NCI-H1417 treated with DMSO at 0.1 percent for 48 hours (cell line): ENCODE data around the gene KCND2.
"Not testable (repeated sequence)": the region's sequence is repeated elsewhere in the genome, so short reads cannot be mapped to it uniquely, and the experiment has no call there.

Experiments
- DNase-seq: peaks from one replicate; lab custom pipeline; 2025; lab: John Stamatoyannopoulos, UW

Gene KCND2

DNA sequence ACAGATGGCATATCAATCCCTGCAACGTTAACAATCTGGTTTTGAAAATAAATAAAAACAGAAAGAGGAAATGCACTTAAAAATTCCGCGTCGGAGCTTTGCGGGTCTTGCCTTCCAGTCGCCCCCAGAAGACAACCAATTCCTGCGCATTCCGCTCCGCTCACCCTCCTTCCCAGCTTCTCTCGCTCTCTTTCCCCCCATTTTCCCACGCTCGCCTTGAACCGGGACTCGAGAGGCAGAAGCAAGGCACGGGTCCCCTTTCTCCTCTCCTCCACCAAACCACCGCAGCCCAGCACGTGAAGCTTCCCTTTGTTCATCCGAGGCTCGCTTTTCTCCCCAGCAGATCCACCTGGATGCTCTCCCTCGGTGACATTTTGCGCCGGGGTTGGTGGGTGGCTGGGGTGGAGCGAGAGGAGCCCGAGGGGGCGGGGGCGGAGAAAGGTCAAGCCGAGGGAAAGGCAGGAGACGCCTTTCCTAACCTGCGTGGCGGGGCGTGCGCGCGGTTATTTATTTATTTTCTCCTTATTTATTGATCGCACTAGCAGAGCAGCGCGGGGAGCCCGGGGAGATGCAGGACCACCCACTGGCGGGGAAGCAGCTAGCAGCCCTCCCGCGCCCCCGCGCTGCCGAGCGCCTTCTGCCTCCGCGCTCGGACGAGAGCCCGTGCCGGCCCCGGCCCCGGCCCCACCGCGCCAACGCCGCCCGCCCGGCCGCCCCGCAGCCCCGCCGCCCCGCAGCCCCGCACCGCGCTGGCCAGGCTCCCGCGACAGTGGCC, at the start of gene KCND2:
Gene KCND2 (plus strand): TSS at position 475 of the 775 bp plus-strand sequence.
- DNase-seq, result no peak

DNA sequence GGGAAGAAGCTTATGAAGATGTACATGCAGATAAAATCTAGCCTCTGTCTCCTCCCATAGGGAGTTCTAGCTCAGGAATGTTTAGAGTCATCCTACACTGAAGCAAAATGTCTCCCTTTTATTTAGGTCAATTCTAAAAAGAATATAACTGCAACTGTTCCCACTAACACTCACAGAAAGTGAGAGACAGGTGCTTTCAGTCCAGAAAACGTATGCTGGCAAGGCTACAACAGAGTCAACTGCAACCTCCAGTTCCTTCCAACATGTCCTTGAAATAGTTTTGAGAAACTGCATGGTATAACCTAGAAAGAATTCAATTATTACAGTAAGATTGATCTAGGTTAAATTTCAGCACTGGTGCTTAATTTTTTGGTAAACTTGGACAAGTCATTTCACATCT, 46.8 kb upstream of the KCND2 start:
- DNase-seq, result no peak

DNA sequence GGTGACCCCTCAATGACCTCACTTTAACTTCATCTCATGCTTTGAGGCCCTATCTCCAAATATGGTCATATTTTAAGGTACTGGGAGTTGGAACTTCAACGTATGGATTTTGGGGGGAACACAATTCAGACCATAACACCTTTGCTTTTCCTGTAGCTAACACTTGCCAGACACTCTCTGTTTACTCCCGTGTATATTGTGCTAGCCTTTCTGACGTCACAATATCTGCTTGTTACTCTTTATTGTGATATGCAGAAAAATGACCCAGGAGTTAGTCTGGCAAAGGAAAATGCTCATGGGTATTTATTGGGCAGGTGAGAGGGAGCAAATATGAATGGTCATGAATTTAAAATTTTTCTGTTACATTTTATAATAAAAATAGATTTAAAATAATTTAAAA, 45.7 kb upstream of the KCND2 start:
- no peak for DNase-seq

DNA sequence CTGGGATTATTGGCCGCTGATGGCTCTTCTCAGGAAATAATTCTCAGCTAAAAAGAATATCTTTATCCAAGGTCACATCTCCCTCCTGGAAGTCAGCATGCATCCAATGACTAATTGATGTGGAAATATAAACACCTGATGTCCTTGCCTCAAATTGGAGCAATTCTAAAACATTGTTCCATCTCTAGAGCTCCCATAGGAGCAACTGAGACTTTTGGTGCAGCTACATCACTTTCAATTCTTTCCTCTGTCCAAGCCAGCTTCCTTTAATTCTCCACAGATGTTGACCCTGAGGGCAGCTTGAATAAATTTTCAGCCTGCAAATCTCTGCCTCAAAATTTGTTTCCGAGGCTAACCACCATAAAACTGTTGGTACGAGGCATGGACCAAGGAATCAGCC, 43.9 kb upstream of the KCND2 start:
- no peak for DNase-seq

DNA sequence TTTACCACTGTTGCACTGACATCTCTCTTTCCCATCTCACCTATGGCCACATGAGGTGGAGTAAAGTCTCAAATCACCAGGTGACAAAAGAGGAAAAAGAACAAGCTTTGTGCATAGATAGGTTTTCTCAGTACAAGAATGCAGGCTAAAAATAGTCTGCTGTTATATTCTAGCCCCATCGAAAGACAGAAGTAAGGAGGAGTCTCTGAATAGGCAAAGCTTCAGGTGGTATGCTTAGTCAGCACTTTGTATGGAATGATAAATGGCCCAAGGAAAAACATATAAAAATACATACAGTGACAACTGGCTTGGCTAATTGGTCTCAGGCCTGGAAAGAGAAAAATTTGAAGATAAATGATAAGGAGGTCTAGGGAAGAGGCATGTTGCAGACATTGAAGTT, 39.6 kb upstream of the KCND2 start:
- DNase-seq, result no peak

DNA sequence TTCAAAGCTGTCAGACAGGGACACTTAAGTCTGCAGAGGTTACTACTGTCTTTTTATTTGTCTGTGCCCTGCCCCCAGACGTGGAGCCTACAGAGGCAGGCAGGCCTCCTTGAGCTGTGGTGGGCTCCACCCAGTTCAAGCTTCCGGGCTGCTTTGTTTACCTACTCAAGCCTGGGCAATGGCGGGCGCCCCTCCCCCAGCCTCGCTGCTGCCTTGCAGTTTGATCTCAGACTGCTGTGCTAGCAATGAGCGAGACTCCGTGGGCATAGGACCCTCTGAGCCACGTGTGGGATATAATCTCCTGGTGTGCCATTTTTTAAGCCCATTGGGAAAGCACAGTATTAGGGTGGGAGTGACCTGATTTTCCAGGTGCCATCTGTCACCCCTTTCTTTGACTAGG, 32.6 kb upstream of the KCND2 start:
- DNase-seq, result not testable (repeated sequence)

DNA sequence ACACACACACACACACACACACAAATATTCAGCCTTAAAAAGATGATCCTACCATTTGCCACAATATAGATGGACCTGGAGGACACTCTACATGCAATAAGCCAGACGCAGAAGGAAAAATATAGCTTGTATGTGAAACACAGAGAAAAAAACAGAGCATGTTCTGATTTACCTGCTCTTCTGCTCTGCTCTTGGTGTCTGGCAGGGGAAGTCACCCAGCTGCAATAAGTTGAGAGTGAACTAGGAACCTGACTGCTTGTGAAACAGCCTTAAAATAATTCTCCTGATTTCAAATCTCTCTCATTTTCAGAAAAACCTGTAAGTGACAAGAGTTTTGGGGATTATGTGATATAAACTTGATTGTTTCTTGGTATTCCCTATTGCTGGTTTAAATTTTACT, 31.0 kb upstream of the KCND2 start:
- DNase-seq, result no peak

DNA sequence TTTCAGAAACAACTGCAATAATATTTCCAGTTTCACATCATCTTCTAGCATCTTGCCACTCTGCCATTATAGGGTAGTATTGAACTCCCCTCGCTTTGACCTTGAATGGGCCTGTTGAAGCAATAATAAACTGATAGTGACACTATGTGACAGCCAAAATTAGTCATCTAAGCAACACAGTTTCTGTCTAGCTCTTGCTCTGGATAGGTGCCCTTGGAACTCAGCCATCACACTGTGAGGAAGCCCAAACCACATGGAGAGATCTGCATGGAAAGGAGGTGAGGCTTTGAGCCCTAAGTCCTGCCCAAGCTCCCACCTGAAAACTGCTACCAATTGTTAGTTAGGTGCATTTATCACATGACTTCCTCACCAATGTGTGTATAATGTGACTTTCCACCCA, 18.1 kb upstream of the KCND2 start:
- DNase-seq, result no peak

DNA sequence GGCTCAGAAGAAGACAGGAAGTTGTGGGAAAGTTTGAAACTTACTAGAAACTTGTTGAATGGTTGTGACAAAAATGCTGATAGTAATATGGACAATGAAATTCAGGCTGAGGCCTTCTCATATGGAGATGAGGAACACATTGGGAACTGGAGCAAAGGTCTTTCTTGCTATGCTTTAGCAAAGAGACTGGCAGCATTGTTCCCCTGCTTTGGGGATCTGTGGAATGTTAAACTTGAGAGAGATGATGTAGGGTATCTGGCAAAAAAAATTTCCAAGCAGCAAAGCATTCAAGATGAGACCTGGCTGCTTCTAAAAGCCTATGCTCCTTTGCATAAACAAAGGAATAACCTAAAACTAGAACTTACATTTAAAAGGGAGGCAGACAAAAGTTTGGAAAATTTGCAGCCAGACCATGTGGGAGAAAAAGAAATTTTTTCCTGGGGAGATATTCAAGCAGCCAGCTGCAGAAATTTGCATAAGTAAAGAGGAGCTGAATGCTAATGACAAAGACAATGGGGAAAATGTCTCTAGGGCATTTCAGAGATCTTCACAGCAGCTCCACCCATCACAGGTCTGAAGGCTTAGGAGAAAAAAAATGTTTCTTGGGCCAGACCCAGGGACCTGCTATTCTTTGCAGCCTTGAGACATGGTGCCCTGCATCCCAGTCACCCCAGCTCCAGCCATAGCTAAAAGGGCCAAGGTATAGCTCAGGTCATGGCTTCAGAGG, 16.5 kb upstream of the KCND2 start:
- no peak for DNase-seq

DNA sequence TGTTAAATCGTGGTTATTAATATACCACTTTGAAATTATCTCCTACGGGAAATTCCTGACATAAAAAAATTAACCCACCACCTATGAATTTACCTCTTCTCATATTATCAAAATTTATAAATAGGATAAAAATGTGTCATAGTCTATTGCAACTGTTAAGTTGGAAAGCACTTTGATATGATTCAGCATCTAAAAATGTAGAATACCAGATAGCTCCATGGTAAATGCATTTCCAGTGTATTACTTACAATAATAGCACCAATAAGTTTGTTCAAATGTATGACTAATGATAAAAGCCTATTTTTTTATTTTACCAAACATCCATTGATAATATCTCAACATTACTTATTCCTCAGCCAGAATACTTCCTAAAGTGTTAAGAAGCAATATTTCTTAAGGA, 13.6 kb upstream of the KCND2 start:
- no peak for DNase-seq

DNA sequence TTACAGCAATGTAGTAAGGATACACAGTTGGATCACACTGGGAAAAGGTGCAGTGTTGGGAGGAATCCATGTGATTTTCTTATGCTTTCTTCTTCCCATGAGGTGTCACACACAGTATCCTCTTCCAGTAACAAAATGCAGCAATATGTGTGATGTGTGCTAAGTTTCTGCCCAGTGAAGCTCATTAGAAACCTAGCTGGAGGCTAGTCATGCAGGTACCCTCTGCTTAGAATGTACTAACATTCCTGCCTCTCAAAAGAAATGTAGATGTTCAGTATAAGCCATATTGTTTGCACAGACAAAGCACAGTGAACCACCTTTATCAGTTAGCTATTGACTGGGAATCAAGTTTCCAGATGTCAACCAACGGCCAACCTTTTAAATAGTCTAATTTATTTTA, 12.9 kb upstream of the KCND2 start:
- no peak for DNase-seq

DNA sequence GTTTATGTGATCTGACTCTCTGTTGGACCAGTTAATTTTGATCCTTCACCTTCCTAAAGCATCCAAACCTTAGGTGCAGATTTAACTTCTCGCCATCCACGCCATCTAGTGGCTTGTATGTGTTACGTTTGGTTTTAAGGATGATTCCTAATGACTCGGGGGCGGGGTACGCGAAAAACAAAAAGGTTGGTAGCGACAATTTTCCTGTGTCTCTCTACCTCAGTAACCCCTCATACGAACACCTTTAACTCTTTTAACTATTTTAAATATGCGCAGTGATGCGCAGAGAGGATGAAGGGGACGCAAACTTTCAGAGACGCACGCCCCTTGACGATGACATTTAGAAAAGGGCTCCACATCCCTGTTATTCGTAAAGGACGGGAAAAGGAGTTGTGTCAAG, 714 bp upstream of the KCND2 start:
- DNase-seq, result peak; percentile 58

DNA sequence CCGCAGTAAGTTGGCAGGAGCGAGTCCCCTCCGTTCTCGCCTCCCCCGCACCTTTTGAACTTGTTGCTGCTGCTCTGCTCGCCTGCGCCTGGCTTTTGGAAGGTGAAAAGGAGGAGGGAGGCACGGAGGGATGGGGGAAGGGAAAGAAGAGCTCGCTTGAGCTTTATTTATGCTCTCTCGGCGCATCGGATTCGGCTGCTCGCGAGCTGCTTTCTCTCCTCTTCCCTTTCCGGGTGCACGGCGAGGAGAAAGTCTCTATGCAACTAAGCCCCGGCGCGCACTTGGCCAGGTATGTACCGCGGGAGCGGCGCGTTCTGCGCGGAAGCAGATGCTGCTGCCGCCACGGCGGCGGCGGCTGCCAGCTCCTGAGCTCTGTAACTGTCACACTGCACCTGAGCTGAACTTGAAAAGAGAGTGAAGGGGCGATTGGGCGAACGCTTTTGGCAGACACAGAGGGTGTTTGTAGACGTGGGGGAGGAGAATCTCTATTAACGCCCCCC, 551 bp downstream of the KCND2 start:
- DNase-seq, result peak; percentile 48

DNA sequence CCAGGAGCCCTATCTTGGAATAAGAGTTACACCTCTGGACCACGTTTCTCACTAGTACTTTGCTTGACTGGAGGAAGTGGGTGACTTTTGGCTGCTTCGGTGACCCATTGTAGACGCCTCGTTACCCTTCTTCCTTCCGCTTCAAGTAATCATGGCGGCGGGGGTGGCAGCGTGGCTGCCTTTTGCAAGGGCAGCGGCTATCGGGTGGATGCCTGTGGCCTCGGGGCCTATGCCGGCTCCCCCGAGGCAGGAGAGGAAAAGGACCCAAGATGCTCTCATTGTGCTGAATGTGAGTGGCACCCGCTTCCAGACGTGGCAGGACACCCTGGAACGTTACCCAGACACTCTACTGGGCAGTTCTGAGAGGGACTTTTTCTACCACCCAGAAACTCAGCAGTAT, 1.5 kb downstream of the KCND2 start:
- DNase-seq, result no peak

DNA sequence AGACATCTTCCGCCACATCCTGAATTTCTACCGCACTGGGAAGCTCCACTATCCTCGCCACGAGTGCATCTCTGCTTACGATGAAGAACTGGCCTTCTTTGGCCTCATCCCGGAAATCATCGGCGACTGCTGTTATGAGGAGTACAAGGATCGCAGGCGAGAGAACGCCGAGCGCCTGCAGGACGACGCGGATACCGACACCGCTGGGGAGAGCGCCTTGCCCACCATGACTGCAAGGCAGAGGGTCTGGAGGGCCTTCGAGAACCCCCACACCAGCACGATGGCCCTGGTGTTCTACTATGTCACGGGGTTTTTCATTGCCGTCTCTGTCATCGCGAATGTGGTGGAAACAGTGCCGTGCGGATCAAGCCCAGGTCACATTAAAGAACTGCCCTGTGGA, 1.9 kb downstream of the KCND2 start:
- no peak for DNase-seq

DNA sequence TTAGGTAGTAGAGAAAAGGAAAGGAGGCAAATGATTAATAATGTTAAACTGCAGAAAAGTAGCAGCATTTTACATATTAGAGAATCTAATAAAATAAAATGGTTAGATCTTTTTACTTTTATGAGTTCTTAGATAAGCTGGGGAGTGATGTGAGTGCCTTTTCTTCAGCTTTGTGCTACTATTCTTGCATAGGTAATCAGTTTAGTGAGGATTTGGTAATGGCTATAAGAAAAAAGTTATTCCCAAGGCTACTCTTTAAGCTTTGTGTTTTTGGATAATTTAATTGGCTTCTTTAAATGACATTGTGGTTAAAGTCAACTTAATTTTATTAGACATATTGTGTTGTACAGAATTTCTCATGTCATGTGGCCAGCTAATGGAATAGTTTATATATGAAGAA, 3.7 kb downstream of the KCND2 start:
- no peak for DNase-seq

DNA sequence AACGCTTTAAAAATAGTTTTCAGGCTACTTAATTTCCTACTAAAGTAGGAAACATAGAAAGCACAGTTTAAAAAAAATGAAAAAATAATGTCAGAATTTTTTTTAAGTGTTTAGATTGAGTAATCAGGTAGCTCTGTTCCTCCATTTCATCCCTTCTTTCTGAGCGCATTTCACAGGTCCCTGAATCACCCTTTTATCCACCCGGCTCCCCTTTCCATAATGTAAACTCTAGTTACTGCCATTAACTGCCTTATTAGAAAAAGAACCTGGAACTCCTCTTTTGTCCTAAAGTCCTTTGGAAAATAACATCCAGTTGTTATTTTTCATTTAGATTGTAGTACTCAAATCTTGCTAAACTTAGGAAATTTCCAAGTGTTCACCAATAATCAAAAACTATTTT, 5.8 kb downstream of the KCND2 start:
- no peak for DNase-seq

DNA sequence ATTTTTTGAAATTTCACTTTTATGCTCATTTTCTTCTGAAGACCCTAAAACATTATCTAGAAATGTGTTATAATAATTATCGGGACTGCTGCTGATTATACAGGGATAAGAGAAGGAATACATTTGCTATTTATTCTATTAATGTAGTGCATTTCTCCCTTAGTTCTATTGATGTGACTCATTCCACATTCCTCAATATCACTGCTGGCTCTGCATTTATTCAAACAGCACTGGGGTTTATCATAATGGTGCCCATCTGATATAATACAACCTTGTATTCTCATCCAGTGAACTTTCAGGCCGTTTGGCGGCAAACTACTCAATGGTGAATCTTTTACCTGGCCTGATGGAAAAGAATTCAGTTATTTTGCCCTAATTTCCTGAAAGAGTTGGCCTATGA, 7.8 kb downstream of the KCND2 start:
- DNase-seq, result no peak

DNA sequence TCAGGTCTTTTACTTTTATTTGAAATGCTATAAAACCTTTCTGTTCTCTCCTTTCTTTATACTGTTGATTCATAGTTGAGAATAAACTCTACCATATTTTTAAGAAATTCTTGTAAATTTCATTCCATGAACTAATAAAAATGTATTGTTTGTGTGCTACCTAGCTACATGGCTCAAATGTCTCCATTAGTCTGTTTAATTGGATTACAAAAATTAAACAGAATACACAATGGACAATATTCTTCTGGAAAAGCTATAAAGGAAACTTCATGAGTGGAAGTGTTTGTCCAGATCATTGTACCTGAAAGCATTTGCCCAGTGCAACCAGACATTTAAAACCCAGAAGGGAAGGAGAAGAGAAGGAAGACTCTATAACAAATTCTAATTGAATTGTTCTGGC, 20.1 kb downstream of the KCND2 start:
- no peak for DNase-seq

DNA sequence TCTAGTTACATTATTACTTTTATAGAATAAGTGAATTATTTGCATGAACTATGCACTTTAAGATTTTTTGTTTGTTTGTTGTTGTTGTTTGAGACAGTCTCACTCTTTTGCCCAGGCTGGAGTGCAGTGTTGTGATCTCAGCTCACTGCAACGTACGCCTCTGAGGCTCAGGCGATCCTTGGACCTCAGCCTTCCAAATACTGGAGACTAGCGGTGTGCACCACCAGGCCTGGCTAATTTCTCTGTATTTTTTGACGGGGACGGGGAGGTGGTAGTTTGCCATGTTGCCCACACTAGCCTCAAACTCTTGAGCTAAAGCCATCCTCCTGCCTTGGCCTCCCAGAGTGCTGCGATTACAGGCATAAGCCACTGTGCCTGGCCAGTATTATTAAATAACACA, 29.2 kb downstream of the KCND2 start:
- no peak for DNase-seq

DNA sequence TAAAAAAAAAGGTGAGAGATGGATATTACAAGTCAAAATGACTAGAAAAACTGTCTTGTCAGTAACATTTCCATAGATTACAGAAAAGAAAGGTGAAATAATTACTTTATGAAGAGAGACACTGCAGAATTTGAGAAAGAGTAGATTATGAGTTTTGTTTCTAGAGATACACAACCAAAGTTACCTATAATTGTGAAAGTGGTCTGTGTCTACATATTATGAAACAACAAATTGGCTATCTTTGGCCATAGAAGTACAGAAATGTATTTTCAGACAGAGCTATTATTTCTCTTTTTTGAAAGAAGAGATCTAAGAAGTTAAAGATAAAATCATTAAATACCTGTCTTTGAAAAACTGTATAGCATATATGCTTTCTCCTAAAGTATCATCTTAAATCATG, 30.1 kb downstream of the KCND2 start:
- no peak for DNase-seq

DNA sequence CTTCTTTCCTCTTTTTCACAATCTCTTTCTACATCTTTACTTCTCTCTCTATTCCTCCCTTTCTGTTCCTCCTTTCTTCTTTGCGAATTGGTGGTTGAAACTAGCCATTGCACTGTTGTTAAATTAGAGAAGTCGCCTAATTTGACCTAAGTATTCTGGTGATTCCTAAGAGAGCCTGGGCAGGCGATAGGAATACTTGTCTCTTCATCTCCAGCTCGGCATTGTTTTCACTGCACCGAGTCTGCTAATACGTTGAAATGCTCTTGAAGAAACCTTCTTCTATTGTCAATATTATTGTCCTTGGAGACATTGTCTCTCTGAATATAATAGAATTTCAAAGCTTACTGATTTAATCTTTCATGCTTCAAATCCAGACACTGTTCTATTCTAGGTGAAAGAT, 31.7 kb downstream of the KCND2 start:
- no peak for DNase-seq

DNA sequence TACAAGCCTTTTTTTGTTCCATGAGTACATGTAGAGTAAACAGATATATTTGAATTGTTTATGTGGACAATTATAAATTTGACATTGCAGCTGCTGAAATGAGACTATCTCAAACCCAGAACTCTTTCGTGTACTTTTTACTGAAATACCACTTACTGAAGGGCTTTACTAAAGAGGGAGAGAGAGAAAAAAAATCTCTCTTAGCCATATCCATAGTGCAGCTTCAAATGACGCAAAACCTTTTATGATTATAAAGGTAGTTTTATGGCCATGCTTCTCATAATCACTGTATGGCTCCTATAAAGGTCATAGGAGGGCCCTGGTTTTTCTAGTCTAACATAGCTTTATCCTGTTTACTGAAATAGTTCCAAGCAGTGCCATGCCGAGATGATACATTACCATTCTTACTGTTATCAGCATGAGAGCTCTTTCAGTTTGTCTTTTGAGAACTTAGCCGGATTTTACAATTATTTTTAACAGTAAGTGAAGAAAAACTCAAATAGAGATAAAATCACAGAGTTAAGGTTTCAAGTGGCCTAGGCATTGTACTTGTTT, 35.1 kb downstream of the KCND2 start:
- no peak for DNase-seq
